RWPE1 (cell line): ENCODE measurements around the gene CACNA2D2.

Experiments used
- CTCF ChIA-PET: fragments of 350-600 bp; sonication (Branson Sonifier 250); formaldehyde crosslinking; extraction: SDS; loops from one replicate; lab custom pipeline; 2021; lab: Yijun Ruan, JAX
- POLR2A ChIA-PET: fragments of 400-600 bp; formaldehyde crosslinking; extraction: SDS; loops from one replicate; lab custom pipeline; 2020; ENCODE audit warnings: antibody characterized with exemption; ENCODE audit not compliant: low non-redundant PET; lab: Yijun Ruan, JAX
- DNase-seq: peaks from one replicate; pipeline ENCODE4 v3.0.0; 2012; ENCODE audit warnings: low spot score
- H3K27ac ChIP-seq: fragments of 450-650 bp; 2 replicates; pipeline ENCODE4 v1.5.1; 2017
- TF ChIP-seq, protein P1 (sequence below): fragments of 450-650 bp; conservative IDR thresholded peaks from 2 replicates; pipeline ENCODE4 v1.5.1; 2017; ENCODE audit warnings: low read depth, mild to moderate bottlenecking

The CACNA2D2 gene

DNA sequence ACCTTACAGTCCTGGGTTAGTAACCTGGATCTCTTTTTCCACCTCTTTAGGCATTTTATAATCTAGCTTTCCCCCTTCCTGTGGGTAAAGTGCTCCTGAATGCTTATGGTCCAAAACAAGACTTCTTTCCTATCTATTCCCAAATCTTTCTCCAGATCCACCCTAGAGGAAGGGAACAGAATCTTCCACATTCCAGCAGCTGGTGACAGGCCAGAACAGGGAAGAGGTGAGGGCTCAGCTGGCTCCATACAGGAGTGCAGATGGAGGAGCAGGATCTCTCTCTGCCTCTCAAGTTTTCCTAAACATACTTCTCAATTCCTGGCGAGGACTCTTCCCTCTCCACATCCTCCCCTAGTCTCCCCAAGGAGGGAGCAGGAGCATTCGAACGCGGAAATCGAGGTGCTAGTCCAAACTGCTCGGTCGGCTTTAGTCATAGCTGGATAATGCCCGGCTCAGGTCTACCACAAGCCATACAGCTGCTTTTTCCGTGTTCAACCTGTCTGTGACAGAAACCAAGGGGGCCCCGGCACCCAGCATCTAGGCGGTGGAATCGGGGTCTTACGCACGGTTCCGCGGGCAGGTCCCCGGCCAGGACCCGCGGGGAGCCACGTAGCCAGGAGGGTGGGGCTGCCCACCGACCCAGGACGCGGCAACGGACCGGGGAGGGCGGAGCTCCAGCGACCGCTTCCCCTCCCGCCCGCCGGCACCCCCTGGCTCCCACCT lies 166.8 kb downstream of the CACNA2D2 start:
- TF ChIP-seq, protein P1, sequence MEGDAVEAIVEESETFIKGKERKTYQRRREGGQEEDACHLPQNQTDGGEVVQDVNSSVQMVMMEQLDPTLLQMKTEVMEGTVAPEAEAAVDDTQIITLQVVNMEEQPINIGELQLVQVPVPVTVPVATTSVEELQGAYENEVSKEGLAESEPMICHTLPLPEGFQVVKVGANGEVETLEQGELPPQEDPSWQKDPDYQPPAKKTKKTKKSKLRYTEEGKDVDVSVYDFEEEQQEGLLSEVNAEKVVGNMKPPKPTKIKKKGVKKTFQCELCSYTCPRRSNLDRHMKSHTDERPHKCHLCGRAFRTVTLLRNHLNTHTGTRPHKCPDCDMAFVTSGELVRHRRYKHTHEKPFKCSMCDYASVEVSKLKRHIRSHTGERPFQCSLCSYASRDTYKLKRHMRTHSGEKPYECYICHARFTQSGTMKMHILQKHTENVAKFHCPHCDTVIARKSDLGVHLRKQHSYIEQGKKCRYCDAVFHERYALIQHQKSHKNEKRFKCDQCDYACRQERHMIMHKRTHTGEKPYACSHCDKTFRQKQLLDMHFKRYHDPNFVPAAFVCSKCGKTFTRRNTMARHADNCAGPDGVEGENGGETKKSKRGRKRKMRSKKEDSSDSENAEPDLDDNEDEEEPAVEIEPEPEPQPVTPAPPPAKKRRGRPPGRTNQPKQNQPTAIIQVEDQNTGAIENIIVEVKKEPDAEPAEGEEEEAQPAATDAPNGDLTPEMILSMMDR: no peak
- POLR2A ChIA-PET: no interaction called here

DNA sequence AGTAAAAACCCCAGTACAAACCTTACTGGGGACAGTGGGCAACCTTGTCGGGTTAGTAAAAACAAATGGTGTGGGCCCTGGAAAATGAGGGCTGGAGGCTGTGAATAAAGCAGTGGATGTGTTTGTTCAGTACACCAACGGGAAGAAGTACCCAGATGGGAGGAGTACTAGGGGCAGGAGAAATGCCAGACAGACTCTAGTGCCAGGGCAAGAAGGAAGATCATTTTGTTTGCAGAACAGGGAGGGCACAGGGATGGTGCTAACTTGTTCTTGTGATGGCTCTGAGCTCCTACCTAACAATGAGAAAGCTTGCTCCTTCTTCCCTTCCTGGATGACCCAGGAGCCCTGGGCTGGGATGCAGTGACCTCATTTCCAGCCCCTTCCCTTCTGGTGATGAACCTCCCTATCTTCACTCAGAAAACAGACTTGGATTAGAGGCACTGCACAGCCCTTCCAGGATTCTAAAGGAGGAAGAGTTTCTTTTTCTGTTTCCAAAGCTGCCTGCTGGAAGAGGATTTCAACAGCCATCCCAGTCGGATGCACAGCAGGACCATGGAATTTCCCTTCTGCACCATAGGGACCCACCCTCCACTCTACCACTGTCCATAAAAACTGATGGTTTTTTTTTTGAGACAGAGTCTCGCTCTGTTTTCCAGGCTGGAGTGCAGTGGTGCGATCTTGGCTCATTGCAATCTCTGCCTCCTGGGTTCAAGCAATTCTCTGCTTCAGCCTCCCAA lies 168.9 kb downstream of the CACNA2D2 start:
- ChIA-PET CTCF (no interaction called here), POLR2A (no interaction called here)
- TF ChIP-seq, protein P1: no peak
- DNase-seq: no peak
- H3K27ac ChIP-seq: peak overlapping the region; percentile 98

More for the DNA sequence above, 166.8 kb downstream of the CACNA2D2 start:
- no peak for DNase-seq
- CTCF ChIA-PET: interaction anchor here (0.6 to 0.7 kb wide), 2 partner anchors 81 to 1291 kb away, joined by 4 read pairs; no protein-coding TSS in a partner anchor
- H3K27ac ChIP-seq: peak overlapping the region; percentile 98

DNA sequence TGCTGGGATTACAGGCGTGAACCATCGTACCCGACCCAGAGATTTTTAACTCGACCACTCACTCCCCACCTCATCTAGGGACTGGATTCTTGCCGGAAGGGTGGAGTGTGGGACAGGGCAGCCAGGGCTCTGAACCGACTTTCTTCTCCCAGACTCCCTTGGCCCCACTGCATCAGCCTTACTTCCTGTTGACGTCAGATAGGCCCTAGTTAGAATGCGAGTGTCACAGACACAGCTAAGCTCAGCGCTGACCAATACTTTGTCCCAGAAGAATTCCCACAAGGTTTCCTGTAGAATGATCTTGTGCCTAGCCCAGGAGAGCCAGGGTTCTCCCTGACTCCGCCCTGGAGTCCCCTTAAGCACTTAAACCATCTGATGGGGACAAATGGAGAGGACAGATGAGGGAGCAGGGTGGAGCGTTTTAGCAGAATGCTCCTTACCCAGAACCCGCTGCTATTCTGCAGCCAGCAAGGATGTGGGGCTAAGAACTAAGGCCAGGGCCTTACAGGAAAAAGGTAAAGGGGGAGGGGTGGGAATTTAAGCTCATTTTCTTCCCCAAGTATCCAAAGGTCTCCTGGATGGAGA lies 169.6 kb downstream of the CACNA2D2 start:
- peak overlapping the region; percentile 98 for H3K27ac ChIP-seq
- ChIA-PET POLR2A (no interaction called here), CTCF (no interaction called here)
- TF ChIP-seq, protein P1: no peak
- no peak for DNase-seq

DNA sequence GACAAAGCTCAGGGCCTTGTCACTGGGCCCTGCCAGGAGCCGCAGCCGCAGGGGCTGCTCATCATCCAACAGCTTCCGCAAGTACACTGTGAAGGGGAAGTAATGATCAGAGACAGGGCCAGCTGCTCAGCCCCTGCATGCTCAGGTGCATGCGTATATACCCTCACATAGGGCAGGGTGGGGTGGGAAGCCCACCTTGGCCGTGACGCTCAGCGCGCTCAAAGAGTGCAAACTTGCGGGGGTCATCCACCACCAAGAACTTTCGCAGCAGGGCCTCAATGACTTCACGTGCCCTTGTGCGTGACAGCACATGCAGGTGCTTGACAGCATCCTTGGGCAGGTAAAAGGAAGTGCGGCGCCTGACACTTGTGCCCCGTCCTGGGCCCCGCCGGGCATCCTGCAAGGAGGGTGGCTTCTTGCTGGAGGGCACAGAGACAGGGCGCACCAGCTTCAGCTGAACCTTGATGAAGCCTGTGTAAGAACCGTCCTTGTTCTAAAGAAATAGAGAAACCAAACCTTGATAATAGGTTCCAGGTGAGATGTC lies 172.0 kb downstream of the CACNA2D2 start:
- DNase-seq: no peak
- H3K27ac ChIP-seq: peak overlapping the region; percentile 98
- ChIA-PET POLR2A (interaction anchor here (0.6 kb wide), 1 partner anchor 52 kb away, joined by 6 read pairs; no protein-coding TSS in a partner anchor), CTCF (no interaction called here)
- TF ChIP-seq, protein P1: no peak

DNA sequence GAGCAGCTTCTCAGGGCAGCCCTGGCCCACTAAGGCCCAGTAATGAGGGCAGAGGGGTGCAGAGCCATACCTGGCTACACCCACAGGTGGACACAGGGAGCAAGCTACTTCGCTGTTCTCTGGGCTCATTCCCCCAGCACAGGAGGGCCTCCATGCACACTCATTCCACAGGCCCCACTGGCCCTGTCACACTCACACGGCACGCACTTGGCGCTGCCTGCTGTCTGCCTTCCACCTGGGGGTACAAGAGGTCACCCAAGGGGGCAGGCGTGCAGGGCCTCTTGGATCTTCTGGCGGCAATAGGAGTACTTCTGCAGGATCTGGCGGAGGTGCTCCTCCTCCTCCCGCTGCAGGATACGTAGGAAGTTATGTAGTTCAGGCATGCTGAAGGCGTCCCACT lies 173.1 kb downstream of the CACNA2D2 start:
- TF ChIP-seq, protein P1: no peak
- ChIA-PET POLR2A (no interaction called here), CTCF (no interaction called here)
- peak overlapping the region; percentile 88 for H3K27ac ChIP-seq
- no peak for DNase-seq
